Uterus (tissue), 2 donors: ENCODE measurements around the gene POLR1E.

Experiments used
- CTCF ChIP-seq, 4 experiments: fragments of 200-600 bp in 2 of 4; fragments of 450-650 bp in 2 of 4; sonication (generic) in 2 of 4; IDR thresholded peaks; one replicate each; pipeline ENCODE4 v1.5.1; 2016 to 2019; ENCODE audit warnings: antibody characterized with exemption in 4 of 4, mild to moderate bottlenecking in 2 of 4, moderate library complexity in 1 of 4
- POLR2A ChIP-seq, 2 donors: fragments of 450-650 bp; IDR thresholded peaks; one replicate each; pipeline ENCODE4 v1.6.1; 2016; ENCODE audit warnings: antibody characterized with exemption in 2 of 2, mild to moderate bottlenecking in 1 of 2, moderate library complexity in 1 of 2

DNA sequence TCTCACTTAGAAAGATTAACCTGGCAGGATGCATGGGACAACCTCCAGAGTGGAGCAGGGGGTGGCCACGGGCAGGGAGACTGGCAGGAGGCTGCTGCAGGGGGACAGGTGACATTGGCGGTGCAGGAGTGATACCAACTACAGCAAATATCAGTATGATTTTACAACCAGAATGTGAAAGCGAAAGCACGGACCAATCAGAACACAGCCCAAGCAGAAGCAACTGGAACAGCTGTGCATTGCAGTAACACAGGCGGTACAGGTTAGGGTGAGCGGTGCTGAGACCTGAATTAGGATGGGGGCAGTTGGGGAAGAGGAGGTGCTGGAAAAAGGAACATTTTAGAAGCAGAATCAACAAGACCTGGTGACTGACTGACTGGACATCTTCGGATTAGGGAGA is 29.3 kb downstream of the POLR1E start:
- TF ChIP-seq CTCF (IDR thresholded peaks at IDR 0.05) = no peak
- no peak for TF ChIP-seq POLR2A (IDR thresholded peaks at IDR 0.05)
